A673 (cell line): ENCODE data around the gene CTNNA2. TPM values are rescaled to one million over a fixed set of nuclear protein-coding genes. Genes with fewer than 3 reads are reported as not detected.
A peak's percentile ranks its signal among the peaks of the same experiment; 100 is the strongest.

Source experiments
- BruUV-seq: library from RNA; stranded (reverse); fragments of 400-500 nt; replicated peaks from 2 replicates; lab custom pipeline; 2021; lab: Mats Ljungman, UMichigan
- CTCF ChIA-PET: fragments of 300-600 bp; sonication (Branson Sonifier 250); formaldehyde crosslinking; loops from one replicate; lab custom pipeline; 2022; ENCODE audit warnings: antibody characterized with exemption; lab: Charles Lee
- POLR2A ChIA-PET: fragments of 300-600 bp; sonication (Branson Sonifier 250); formaldehyde crosslinking; loops from one replicate; lab custom pipeline; 2022; ENCODE audit warnings: antibody characterized with exemption; ENCODE audit not compliant: low non-redundant PET; lab: Charles Lee
- DNase-seq: peaks from one replicate; pipeline ENCODE4 v3.0.0-alpha.2; 2015; ENCODE audit warnings: low spot score
- H3K27ac ChIP-seq: fragments of 200-600 bp; sonication (generic); 2 replicates; pipeline ENCODE4 v1.5.1; 2016; ENCODE audit warnings: mixed run types, low read depth, mild to moderate bottlenecking, mixed read lengths, antibody characterized with exemption, low read length; ENCODE audit not compliant: poor library complexity, severe bottlenecking
- H3K27me3 ChIP-seq: fragments of 200-600 bp; sonication (generic); replicated peaks from 2 replicates; pipeline ENCODE4 v1.6.1; 2017; ENCODE audit warnings: mixed run types, low read depth, mild to moderate bottlenecking, mixed read lengths, antibody characterized with exemption, low read length; ENCODE audit not compliant: insufficient read depth, poor library complexity
- H3K36me3 ChIP-seq: fragments of 200-600 bp; sonication (generic); 2 replicates; pipeline ENCODE4 v1.6.1; 2016; ENCODE audit warnings: mixed run types, mild to moderate bottlenecking, mixed read lengths, antibody characterized with exemption, low read length; ENCODE audit not compliant: insufficient read depth, poor library complexity, severe bottlenecking
- H3K4me1 ChIP-seq: fragments of 200-600 bp; sonication (generic); 2 replicates; pipeline ENCODE4 v1.6.1; 2017; ENCODE audit warnings: mixed run types, mild to moderate bottlenecking, mixed read lengths, antibody characterized with exemption, low read length; ENCODE audit not compliant: insufficient read depth, poor library complexity, severe bottlenecking
- H3K4me3 ChIP-seq: fragments of 200-600 bp; sonication (generic); 2 replicates; pipeline ENCODE4 v1.5.1; 2016; ENCODE audit warnings: low read depth, mixed run types, mild to moderate bottlenecking, mixed read lengths, low read length; ENCODE audit not compliant: poor library complexity, severe bottlenecking
- H3K9me3 ChIP-seq: fragments of 200-600 bp; sonication (generic); 2 replicates; pipeline ENCODE4 v1.6.1; 2016; ENCODE audit warnings: mixed run types, low read depth, mild to moderate bottlenecking, mixed read lengths, antibody characterized with exemption, low read length; ENCODE audit not compliant: poor library complexity, severe bottlenecking
- EZH2 ChIP-seq: fragments of 200-600 bp; sonication (generic); IDR thresholded peaks from 2 replicates; pipeline ENCODE4 v1.6.1; 2017; ENCODE audit warnings: borderline replicate concordance, low read depth, mild to moderate bottlenecking, mixed read lengths, antibody characterized with exemption, low read length; ENCODE audit not compliant: poor library complexity, severe bottlenecking
- intact Hi-C: fragments of 100-400 bp; cut with micrococcal nuclease; formaldehyde crosslinking; loops from one replicate; pipeline ENCODE4 v1.10.0; 2022; ENCODE audit not compliant: unreplicated experiment
- total RNA-seq: library from RNA; stranded (reverse); gene quantifications from 2 replicates; pipeline ENCODE4 v1.2.3, GENCODE V29; 2021
- TF ChIP-seq, protein P1 (sequence below): fragments of 300-800, 200-600 bp; sonication (generic); conservative IDR thresholded peaks from 2 replicates; pipeline ENCODE4 v1.5.1; 2017; ENCODE audit warnings: low read depth, mild to moderate bottlenecking, antibody characterized with exemption, low read length, moderate library complexity, mixed read lengths

The CTNNA2 gene
- total RNA-seq, 1 experiment from 2014 or later: not detected

DNA sequence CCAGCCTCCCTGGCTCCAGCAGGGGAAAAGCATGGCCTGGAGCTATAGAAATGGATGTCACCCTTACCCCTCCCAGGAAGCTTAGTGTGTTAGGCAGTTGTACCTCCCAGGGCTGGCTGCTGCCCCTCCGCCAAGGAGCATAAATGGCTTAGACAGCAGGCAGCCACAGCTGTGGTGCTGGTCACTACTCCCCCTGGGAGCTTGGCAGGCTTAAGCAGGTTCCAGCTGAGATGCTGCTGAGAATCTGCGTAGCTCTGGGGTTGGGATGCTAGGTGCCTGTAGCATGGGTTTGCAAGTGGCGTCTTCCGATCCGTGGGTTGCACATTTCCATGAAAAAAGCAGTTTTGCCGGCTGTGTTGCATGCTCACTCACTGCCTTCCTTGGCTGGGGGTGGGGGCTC is 369.7 kb downstream of the CTNNA2 start:
- POLR2A ChIA-PET: no interaction called here
- intact Hi-C loops: no loop called here
- no peak overlapping the region for H3K4me3 ChIP-seq
- CTCF ChIA-PET: no interaction called here
- TF ChIP-seq, protein P1, sequence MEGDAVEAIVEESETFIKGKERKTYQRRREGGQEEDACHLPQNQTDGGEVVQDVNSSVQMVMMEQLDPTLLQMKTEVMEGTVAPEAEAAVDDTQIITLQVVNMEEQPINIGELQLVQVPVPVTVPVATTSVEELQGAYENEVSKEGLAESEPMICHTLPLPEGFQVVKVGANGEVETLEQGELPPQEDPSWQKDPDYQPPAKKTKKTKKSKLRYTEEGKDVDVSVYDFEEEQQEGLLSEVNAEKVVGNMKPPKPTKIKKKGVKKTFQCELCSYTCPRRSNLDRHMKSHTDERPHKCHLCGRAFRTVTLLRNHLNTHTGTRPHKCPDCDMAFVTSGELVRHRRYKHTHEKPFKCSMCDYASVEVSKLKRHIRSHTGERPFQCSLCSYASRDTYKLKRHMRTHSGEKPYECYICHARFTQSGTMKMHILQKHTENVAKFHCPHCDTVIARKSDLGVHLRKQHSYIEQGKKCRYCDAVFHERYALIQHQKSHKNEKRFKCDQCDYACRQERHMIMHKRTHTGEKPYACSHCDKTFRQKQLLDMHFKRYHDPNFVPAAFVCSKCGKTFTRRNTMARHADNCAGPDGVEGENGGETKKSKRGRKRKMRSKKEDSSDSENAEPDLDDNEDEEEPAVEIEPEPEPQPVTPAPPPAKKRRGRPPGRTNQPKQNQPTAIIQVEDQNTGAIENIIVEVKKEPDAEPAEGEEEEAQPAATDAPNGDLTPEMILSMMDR: no peak
- TF ChIP-seq EZH2: no peak
- H3K36me3 ChIP-seq: no peaks in the 10 kb centered on the region
- no peaks in the 10 kb centered on the region for H3K9me3 ChIP-seq
- BruUV-seq: no TSS peak
- no peak overlapping the region for H3K27ac ChIP-seq
- DNase-seq: no peak
- no peaks in the 10 kb centered on the region for H3K4me1 ChIP-seq
- peaks cover 3% of the 10 kb centered on the region for H3K27me3 ChIP-seq

DNA sequence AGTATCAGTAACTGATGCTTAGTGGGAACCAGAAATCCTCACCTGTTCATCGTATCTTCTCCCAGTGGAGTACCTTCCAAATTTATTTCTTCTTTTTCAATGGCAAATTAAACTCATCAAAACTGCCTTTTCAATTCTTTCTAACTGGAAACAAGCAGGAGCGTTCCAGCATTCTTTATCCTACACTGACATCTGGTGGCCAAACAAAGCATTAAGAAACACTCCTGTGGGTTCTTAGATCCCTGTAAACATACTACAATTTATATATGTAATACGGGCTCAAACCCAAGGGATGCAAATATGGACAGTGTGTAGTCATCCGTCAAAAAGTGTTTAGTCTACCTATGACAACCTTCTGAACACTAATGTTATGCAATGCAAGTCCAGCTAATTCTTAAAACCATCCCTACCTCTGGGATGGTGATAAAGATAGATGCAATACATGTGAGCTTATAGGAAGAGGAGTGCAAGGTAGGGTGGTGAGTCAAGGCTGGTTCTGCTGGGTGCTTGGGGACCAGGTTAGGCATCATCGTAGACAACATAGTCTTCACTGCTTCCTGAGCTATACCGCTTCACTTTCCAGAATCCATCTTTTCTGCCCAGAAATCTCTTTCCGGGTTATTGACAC is 375.0 kb downstream of the CTNNA2 start:
- POLR2A ChIA-PET: no interaction called here
- peak; percentile 73 for DNase-seq
- no peak overlapping the region for H3K4me3 ChIP-seq
- CTCF ChIA-PET: interaction anchor here (0.5 kb wide), 1 partner anchor 485 kb away, joined by 3 read pairs; no protein-coding TSS in a partner anchor
- TF ChIP-seq EZH2: no peak
- TF ChIP-seq, protein P1: peak; percentile 79
- no TSS peak for BruUV-seq
- H3K27me3 ChIP-seq: peaks cover 3% of the 10 kb centered on the region
- no peak overlapping the region for H3K27ac ChIP-seq
- no peaks in the 10 kb centered on the region for H3K36me3 ChIP-seq
- intact Hi-C loops: loop anchor here (5.0 kb wide), 2 partner anchors 661 to 846 kb away; no protein-coding TSS in a partner anchor
- no peaks in the 10 kb centered on the region for H3K4me1 ChIP-seq
- no peaks in the 10 kb centered on the region for H3K9me3 ChIP-seq

DNA sequence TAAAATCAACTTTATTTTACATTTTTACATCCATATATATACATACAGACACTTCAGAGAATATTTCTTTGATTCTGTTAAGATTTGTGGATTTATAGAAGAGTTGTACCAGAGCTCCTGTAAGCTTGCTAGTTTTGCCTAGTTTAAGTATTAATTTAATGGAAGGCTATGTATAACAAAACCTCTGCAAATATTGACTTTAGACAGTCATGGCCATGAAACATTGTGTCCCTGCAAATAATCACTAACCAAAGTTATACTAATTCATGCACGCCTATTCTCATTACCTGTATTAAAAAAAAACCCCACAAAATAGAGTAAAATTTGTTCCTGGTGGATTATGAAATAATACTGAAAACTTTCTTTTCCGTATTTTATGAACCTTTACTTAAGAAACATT is 379.3 kb downstream of the CTNNA2 start:
- Histone ChIP-seq H3K27ac (no peak overlapping the region), H3K27me3 (peaks cover 9% of the 10 kb centered on the region), H3K9me3 (no peaks in the 10 kb centered on the region), H3K4me3 (no peak overlapping the region), H3K4me1 (no peaks in the 10 kb centered on the region), H3K36me3 (no peaks in the 10 kb centered on the region)
- intact Hi-C loops: no loop called here
- TF ChIP-seq, protein P1: no peak
- TF ChIP-seq EZH2: no peak
- ChIA-PET CTCF (no interaction called here), POLR2A (no interaction called here)
- no TSS peak for BruUV-seq
- DNase-seq: no peak
